Measurements from ENCODE around the gene SNORC. TPM values are rescaled to one million over a fixed set of nuclear protein-coding genes. Genes with fewer than 3 reads are reported as not detected.

Gene SNORC
- total and polyA plus RNA-seq, 2 donors (not counting 1 experiment from before 2014, with no cell fraction given) = 0.91 to 0.94 TPM

DNA sequence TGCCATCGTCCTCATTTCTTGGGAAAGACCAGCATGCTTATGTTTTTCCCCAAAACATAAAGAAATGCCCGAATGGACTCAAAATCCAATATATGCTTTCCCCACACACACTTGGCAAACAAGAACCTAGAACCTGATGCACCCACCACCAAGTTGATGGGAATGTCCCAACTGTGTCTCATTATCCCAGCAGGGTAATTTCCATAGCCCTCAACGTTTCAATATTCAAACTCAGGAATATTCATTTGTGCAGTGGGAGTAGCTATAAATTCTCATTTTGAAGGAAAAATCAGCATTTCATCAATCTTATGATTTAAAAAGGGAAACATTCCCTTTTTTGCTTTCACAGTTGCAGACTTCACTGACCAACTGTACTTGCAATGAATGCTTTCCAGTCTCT, 50.7 kb downstream of the SNORC start:
- TF ChIP-seq, protein P1, sequence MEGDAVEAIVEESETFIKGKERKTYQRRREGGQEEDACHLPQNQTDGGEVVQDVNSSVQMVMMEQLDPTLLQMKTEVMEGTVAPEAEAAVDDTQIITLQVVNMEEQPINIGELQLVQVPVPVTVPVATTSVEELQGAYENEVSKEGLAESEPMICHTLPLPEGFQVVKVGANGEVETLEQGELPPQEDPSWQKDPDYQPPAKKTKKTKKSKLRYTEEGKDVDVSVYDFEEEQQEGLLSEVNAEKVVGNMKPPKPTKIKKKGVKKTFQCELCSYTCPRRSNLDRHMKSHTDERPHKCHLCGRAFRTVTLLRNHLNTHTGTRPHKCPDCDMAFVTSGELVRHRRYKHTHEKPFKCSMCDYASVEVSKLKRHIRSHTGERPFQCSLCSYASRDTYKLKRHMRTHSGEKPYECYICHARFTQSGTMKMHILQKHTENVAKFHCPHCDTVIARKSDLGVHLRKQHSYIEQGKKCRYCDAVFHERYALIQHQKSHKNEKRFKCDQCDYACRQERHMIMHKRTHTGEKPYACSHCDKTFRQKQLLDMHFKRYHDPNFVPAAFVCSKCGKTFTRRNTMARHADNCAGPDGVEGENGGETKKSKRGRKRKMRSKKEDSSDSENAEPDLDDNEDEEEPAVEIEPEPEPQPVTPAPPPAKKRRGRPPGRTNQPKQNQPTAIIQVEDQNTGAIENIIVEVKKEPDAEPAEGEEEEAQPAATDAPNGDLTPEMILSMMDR (IDR thresholded peaks at IDR 0.05) = no peak
- TF ChIP-seq EZH2 (IDR thresholded peaks at IDR 0.05; ENCODE audit: borderline replicate concordance, insufficient read depth, low read depth, low read length, poor library complexity, severe bottlenecking) = no peak
- Histone ChIP-seq H3K9ac (ENCODE audit: low read length) (no peak overlapping the region), H3K27me3 (replicated peaks in 1 of 4; ENCODE audit: control extremely low read depth in 1 of 4, control insufficient read depth in 3 of 4, insufficient read depth in 4 of 4, low read length in 3 of 4) (peaks cover 0 to 41% (median 7%) of the 10 kb centered on the region in 4 experiments), H2AFZ (ENCODE audit: insufficient read depth, low read depth, low read length, poor library complexity, severe bottlenecking) (no peak overlapping the region), H3K36me3 (replicated peaks in 1 of 2; ENCODE audit: control extremely low read depth in 1 of 2, control insufficient read depth in 1 of 2, extremely low read depth in 1 of 2, insufficient read depth in 2 of 2, low read length in 1 of 2) (no peaks in the 10 kb centered on the region), H3K4me3 (ENCODE audit: control extremely low read depth in 1 of 5, extremely low read depth in 1 of 5, insufficient read depth in 1 of 5, low read depth in 2 of 5, low read length in 4 of 5) (no peak overlapping the region), H3K27ac (ENCODE audit: low read length in 2 of 2) (no peak overlapping the region), H3K79me2 (ENCODE audit: control insufficient read depth, insufficient read depth, low read length) (no peaks in the 10 kb centered on the region), H3K4me2 (replicated peaks; ENCODE audit: low read depth, low read length, poor library complexity, severe bottlenecking) (no peak overlapping the region), H3K4me1 (ENCODE audit: control insufficient read depth in 2 of 2, insufficient read depth in 2 of 2, low read length in 2 of 2) (no peaks in the 10 kb centered on the region), H4K20me1 (ENCODE audit: control insufficient read depth, insufficient read depth, low read length, poor library complexity, severe bottlenecking) (no peaks in the 10 kb centered on the region), H3K9me3 (ENCODE audit: control extremely low read depth in 1 of 3, control insufficient read depth in 2 of 3, insufficient read depth in 1 of 3, low read length in 2 of 3) (peaks cover 1 to 9% (median 4%) of the 10 kb centered on the region in 3 donors)
- no peak overlapping the region for H3K27ac Mint-ChIP-seq
- 83% methylated on average over 2 of the region's 3 CpGs for WGBS (ENCODE audit: insufficient coverage)
- peaks cover 51% of the 10 kb centered on the region for H3K27me3 Mint-ChIP-seq
- H3K4me3 Mint-ChIP-seq = no peak overlapping the region
- no peaks in the 10 kb centered on the region for H3K4me1 Mint-ChIP-seq
- ATAC-seq (ENCODE audit: low read depth) (no peak), DNase-seq (no peak)
- ChIA-PET CTCF (interaction anchor here (1.6 kb wide), 1 partner anchor 108 kb away, joined by 4 read pairs; no protein-coding TSS in a partner anchor), POLR2A (no interaction called here)
- intact Hi-C loops (cut with micrococcal nuclease) = no loop called here
- no peaks in the 10 kb centered on the region for H3K9me3 Mint-ChIP-seq (ENCODE audit: insufficient read depth)

DNA sequence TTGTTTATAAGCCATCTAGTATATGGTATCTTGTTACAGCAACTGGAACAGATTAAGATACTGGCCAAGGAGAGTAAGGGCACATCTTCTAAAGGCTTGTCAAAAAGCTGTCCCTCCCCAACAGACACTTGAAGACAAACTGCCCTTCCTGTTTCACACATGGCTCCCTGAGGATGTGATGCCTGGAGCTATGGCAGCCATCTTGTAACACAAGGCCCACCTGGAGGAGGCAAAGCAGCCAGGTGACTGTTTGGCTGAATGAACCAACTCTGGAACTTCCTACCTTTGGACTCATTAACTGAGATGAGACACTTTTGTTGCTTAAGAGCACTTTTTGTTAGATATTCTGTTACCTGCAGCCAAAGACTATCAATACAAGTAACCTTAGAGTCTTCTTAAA, 54.4 kb downstream of the SNORC start:
- H3K4me1 ChIP-seq (ENCODE audit: control insufficient read depth in 2 of 2, insufficient read depth in 2 of 2, low read length in 2 of 2) = peaks cover 19 to 23% of the 10 kb centered on the region in 2 donors
- Mint-ChIP-seq H3K4me3 (no peak overlapping the region), H3K27me3 (peaks cover 46% of the 10 kb centered on the region), H3K4me1 (peaks cover 11% of the 10 kb centered on the region), H3K27ac (no peak overlapping the region), H3K9me3 (ENCODE audit: insufficient read depth) (no peaks in the 10 kb centered on the region)
- ATAC-seq (ENCODE audit: low read depth) (no peak), DNase-seq (no peak)
- H4K20me1 ChIP-seq (ENCODE audit: control insufficient read depth, insufficient read depth, low read length, poor library complexity, severe bottlenecking) = no peaks in the 10 kb centered on the region
- H3K9me3 ChIP-seq (ENCODE audit: control extremely low read depth in 1 of 3, control insufficient read depth in 2 of 3, insufficient read depth in 1 of 3, low read length in 2 of 3) = peaks cover 1 to 11% (median 4%) of the 10 kb centered on the region in 3 donors
- H3K79me2 ChIP-seq (ENCODE audit: control insufficient read depth, insufficient read depth, low read length) = no peaks in the 10 kb centered on the region
- TF ChIP-seq EZH2 (IDR thresholded peaks at IDR 0.05; ENCODE audit: borderline replicate concordance, insufficient read depth, low read depth, low read length, poor library complexity, severe bottlenecking) = no peak
- TF ChIP-seq, protein P1 (IDR thresholded peaks at IDR 0.05) = no peak
- no peak overlapping the region for H2AFZ ChIP-seq (ENCODE audit: insufficient read depth, low read depth, low read length, poor library complexity, severe bottlenecking)
- H3K27me3 ChIP-seq (replicated peaks in 1 of 4; ENCODE audit: control extremely low read depth in 1 of 4, control insufficient read depth in 3 of 4, insufficient read depth in 4 of 4, low read length in 3 of 4) = peaks cover 0 to 68% (median 24%) of the 10 kb centered on the region in 4 experiments
- no peak overlapping the region for H3K27ac ChIP-seq (ENCODE audit: low read length in 2 of 2)
- H3K9ac ChIP-seq (ENCODE audit: low read length) = no peak overlapping the region
- ChIA-PET CTCF (no interaction called here), POLR2A (no interaction called here)
- H3K4me2 ChIP-seq (replicated peaks; ENCODE audit: low read depth, low read length, poor library complexity, severe bottlenecking) = no peak overlapping the region
- H3K4me3 ChIP-seq (ENCODE audit: control extremely low read depth in 1 of 5, extremely low read depth in 1 of 5, insufficient read depth in 1 of 5, low read depth in 2 of 5, low read length in 4 of 5) = no peak overlapping the region
- intact Hi-C loops (cut with micrococcal nuclease) = no loop called here
- no peaks in the 10 kb centered on the region for H3K36me3 ChIP-seq (replicated peaks in 1 of 2; ENCODE audit: control extremely low read depth in 1 of 2, control insufficient read depth in 1 of 2, extremely low read depth in 1 of 2, insufficient read depth in 2 of 2, low read length in 1 of 2)
